ENCODE measurements around the gene ARHGAP10. TPM values are rescaled to one million over a fixed set of nuclear protein-coding genes. Genes with fewer than 3 reads are reported as not detected.
A peak's percentile ranks its signal among the peaks of the same experiment; 100 is the strongest.

Gene ARHGAP10
- total RNA-seq, 2 donors from 2014 or later, result 23.9 to 28.7 TPM

DNA sequence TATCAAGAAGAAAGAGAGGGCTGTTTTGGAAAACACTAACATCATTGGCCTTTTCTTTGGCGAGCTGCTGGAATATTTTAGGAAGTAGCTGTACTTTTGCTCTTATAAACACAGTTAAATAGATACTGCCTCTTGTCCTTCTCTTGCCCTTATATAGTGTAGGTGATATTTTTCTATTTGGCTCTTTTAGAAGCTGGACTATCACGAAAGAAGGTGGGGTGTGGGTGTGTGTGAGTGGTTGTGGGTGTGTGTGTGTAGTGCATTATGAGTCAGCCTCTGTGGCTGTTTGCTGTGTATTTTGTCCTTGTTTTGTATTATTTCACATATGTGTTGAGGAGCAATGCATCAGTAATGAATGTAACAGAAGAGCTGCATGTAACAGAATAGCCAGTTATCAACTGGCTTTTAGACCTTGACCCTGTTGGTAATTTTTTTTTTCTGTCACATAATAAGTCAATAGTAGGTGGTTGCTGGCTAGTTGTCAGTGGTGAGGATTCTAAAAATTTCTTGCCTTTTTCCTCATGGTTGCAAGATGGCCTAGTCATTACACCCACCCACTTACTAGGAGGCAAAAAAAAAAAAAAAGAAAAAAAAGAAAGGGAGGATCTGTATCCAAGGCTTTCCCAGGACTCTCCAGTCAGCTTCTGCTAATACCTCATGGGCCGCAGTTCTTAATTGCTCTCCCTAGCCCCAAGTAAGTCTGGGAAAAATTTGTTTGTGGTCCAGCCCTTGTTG lies 23.8 kb downstream of the ARHGAP10 start:
- Histone ChIP-seq H3K4me1 (peaks cover 42% of the 10 kb centered on the region), H3K27ac (no peak overlapping the region), H3K27me3 (no peaks in the 10 kb centered on the region), H3K36me3 (replicated peaks in 1 of 2; ENCODE audit: insufficient read depth in 1 of 2, low read depth in 2 of 2) (no peaks in the 10 kb centered on the region), H3K9me3 (no peaks in the 10 kb centered on the region), H3K4me3 (no peak overlapping the region)
- intact Hi-C loops (cut with DNase I), result no loop called here
- WGBS, 2 donors, result 61 to 73% methylated on average over 3 of the region's 3 CpGs
- DNase-seq, result no peak
- TF ChIP-seq POLR2A (IDR thresholded peaks at IDR 0.05) (no peak), CTCF (IDR thresholded peaks at IDR 0.05) (no peak)
- ATAC-seq, result no peak

DNA sequence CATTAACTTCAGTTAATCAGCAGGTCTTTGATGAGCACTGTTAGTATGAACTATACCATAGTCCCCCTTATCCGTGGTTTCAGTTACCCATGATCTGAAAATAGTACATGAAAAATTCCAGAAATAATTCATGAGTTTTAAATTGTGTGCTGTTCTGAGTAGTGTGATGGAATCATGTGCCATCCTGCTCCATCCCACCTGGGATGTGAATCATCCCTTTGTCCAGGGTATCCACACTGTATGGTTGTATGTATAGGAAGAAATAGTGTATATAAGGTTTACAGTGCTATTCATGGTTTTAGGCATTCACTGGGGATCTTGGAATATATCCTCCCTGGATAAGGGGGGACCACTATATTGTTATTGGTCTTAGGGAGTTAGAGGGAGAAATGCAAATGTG lies 24.5 kb downstream of the ARHGAP10 start:
- H3K27ac ChIP-seq, result no peak overlapping the region
- DNase-seq (no peak), ATAC-seq (no peak)
- no peaks in the 10 kb centered on the region for H3K9me3 ChIP-seq
- H3K4me3 ChIP-seq, result no peak overlapping the region
- intact Hi-C loops (cut with DNase I), result no loop called here
- no peaks in the 10 kb centered on the region for H3K36me3 ChIP-seq (replicated peaks in 1 of 2; ENCODE audit: insufficient read depth in 1 of 2, low read depth in 2 of 2)
- WGBS, 2 donors, result 88 to 91% methylated on average over 1 of the region's 1 CpG
- TF ChIP-seq POLR2A (IDR thresholded peaks at IDR 0.05), result no peak
- TF ChIP-seq CTCF (IDR thresholded peaks at IDR 0.05), result no peak
- H3K4me1 ChIP-seq, result peaks cover 46% of the 10 kb centered on the region
- H3K27me3 ChIP-seq, result no peaks in the 10 kb centered on the region

DNA sequence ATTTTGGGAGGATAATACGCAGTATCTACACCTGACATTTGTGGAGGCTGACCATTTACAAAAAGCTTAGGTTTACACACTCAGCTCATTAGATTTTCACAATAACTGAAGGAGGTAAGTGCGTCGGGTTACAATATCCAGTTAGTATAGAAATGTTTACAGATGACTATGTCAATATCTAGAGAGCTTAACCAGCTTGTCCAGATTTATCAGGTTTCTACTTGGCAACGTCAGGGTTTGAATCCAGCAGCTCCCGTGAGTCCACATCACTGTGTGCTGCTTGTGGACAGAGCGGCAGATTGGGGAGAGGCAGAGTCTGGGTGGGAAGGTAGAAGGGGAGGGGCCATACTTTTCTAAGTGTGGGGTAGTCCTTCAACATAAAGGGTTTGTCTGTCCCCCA lies 28.3 kb downstream of the ARHGAP10 start:
- WGBS, 2 donors, result 36 to 50% methylated on average over 6 of the region's 6 CpGs
- intact Hi-C loops (cut with DNase I), result no loop called here
- ATAC-seq (peak; percentile 53), DNase-seq (peak; percentile 18 to 41 (median 30))
- Histone ChIP-seq H3K4me3 (no peak overlapping the region), H3K4me1 (peaks cover 18% of the 10 kb centered on the region), H3K27me3 (no peaks in the 10 kb centered on the region), H3K36me3 (replicated peaks in 1 of 2; ENCODE audit: insufficient read depth in 1 of 2, low read depth in 2 of 2) (no peaks in the 10 kb centered on the region), H3K27ac (no peak overlapping the region), H3K9me3 (no peaks in the 10 kb centered on the region)
- TF ChIP-seq CTCF (IDR thresholded peaks at IDR 0.05) (no peak), POLR2A (IDR thresholded peaks at IDR 0.05) (no peak)

GRCh38 chr4:147760695-147761094 lies 28.8 kb downstream of the ARHGAP10 start:
- peak; percentile 38 for ATAC-seq
- H3K27ac ChIP-seq, result no peak overlapping the region

More at GRCh38 chr4:147760695-147761094, 28.8 kb downstream of the ARHGAP10 start:
- intact Hi-C loops (cut with DNase I), result no loop called here
- no peaks in the 10 kb centered on the region for H3K27me3 ChIP-seq
- 16 to 25% methylated on average over 1 of the region's 1 CpG for WGBS, 2 donors
- no peak overlapping the region for H3K4me3 ChIP-seq
- H3K36me3 ChIP-seq (replicated peaks in 1 of 2; ENCODE audit: insufficient read depth in 1 of 2, low read depth in 2 of 2), result no peaks in the 10 kb centered on the region
- peaks cover 23% of the 10 kb centered on the region for H3K4me1 ChIP-seq
- TF ChIP-seq POLR2A (IDR thresholded peaks at IDR 0.05) (no peak), CTCF (IDR thresholded peaks at IDR 0.05) (peak in 1 of 7 experiments; percentile 12)
- DNase-seq, result peak; percentile 41 to 77 (median 56)
- no peaks in the 10 kb centered on the region for H3K9me3 ChIP-seq
